NCI-H146 (cell line): ENCODE measurements around the gene TNK1.
A peak's percentile ranks its signal among the peaks of the same experiment; 100 is the strongest.

Experiments used
- DNase-seq: peaks from one replicate; lab custom pipeline; 2025; lab: John Stamatoyannopoulos, UW

Gene TNK1

GRCh38 chr17:7436556-7437368 lies 55.9 kb downstream of the TNK1 start:
- DNase-seq = peak; percentile 52

GRCh38 chr17:7437369-7437863 lies 56.5 kb downstream of the TNK1 start:
- no peak for DNase-seq

- no peak for DNase-seq
Observed at GRCh38 chr17:7437950-7438614, 57.2 kb downstream of the TNK1 start.

GRCh38 chr17:7438656-7439460 lies 58.0 kb downstream of the TNK1 start:
- DNase-seq = no peak
